ENCODE results near the gene C11orf21.

DNA sequence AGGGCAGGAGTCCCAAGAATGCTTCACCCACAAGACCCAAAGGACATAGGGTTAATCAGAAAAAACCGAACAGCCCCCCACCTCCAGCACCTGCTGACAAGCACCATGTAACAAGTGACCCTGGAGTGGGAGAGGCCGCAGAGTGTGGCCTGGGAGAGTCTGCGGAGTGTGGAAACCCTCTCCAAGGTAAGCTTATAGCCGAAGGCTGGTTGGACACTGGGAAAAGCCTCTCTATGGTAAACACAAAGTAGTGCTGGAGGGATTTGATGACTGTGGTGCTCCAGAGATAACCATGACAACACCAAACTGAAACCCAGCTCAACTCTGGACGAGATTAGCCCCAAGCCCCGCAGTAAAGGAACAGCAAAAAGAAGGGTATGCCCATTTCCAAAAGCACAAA is 50.6 kb downstream of the C11orf21 start:
- TF ChIP-seq CTCF (IDR thresholded peaks at IDR 0.05), result no peak
- no peak for TF ChIP-seq POLR2A (IDR thresholded peaks at IDR 0.05)

Measured in vagina (tissue), 2 donors.